Heart left ventricle (tissue), 16 donors: ENCODE measurements around the gene GLO1. TPM values are rescaled to one million over a fixed set of nuclear protein-coding genes. Genes with fewer than 3 reads are reported as not detected.

ENCODE experiments used
- ATAC-seq, 4 donors: fragments of 200-7000 bp; cut with Tn5 transposase; one replicate each; pipeline ENCODE4 v1.9.1; 2020 to 2022; ENCODE audit warnings: moderate library complexity in 4 of 4, mild to moderate bottlenecking in 3 of 4, moderate number of reproducible peaks in 1 of 4
- DNase-seq, 5 donors: peaks; one replicate each; pipeline ENCODE4 v3.0.0-alpha.2; 2020
- H3K27ac ChIP-seq, 12 donors: fragments of 200-600 bp; sonication (generic) in 4 of 12; one replicate each; pipeline versions ENCODE4 v1.5.0 to v1.8.0; 2016 to 2022; ENCODE audit warnings: mild to moderate bottlenecking in 2 of 12
- H3K27me3 ChIP-seq, 9 donors: fragments of 200-600 bp; sonication (generic) in 2 of 9; one replicate each; pipeline versions ENCODE4 v1.5.1 to v1.8.0; 2016 to 2022; ENCODE audit warnings: mild to moderate bottlenecking in 3 of 9
- H3K36me3 ChIP-seq, 9 donors: fragments of 200-600 bp; sonication (generic) in 2 of 9; one replicate each; pipeline versions ENCODE4 v1.5.0 to v1.8.0; 2018 to 2022; ENCODE audit warnings: mild to moderate bottlenecking in 2 of 9
- H3K4me1 ChIP-seq, 12 donors: fragments of 200-600 bp; sonication (generic) in 4 of 12; one replicate each; pipeline versions ENCODE4 v1.5.0 to v1.8.0; 2016 to 2022; ENCODE audit warnings: mild to moderate bottlenecking in 3 of 12
- H3K4me3 ChIP-seq, 12 donors: fragments of 200-600 bp; sonication (generic) in 4 of 12; one replicate each; pipeline versions ENCODE4 v1.5.0 to v1.8.0; 2017 to 2022; ENCODE audit warnings: mild to moderate bottlenecking in 9 of 12, moderate library complexity in 4 of 12
- H3K9me3 ChIP-seq, 12 donors: fragments of 200-600 bp; sonication (generic) in 4 of 12; one replicate each; pipeline versions ENCODE4 v1.5.0 to v1.8.0; 2016 to 2022; ENCODE audit warnings: mild to moderate bottlenecking in 1 of 12
- CTCF ChIP-seq, 12 donors: fragments of 200-600 bp; sonication (generic) in 4 of 12; IDR thresholded peaks; one replicate each; pipeline versions ENCODE4 v1.5.0 to v1.8.0; 2018 to 2022; ENCODE audit warnings: antibody characterized with exemption in 12 of 12, mild to moderate bottlenecking in 5 of 12
- POLR2A ChIP-seq, 2 donors: fragments of 450-650 bp; IDR thresholded peaks; one replicate each; pipeline ENCODE4 v1.6.1; 2017; ENCODE audit warnings: antibody characterized with exemption in 2 of 2, mild to moderate bottlenecking in 2 of 2, moderate library complexity in 2 of 2
- WGBS, 4 donors: extraction: QIAGEN DNeasy Blood & Tissue Kit in 2 of 4; methylation state at CpG; one replicate each; pipeline versions ENCODE4 v1.1.5 to v1.1.7; 2013 to 2018; 5-methylcytosine and 5-hydroxymethylcytosine counted together
- intact Hi-C, 10 donors: fragments of 100-400 bp; cut with DNase I; formaldehyde crosslinking; loops; one replicate each; pipeline versions ENCODE4 v1.11.1 to v1.14.2; 2022
- polyA plus RNA-seq, 2 donors: library from polyadenylated mRNA; stranded (reverse); fragments of 200-250 nt; gene quantifications; one replicate each; pipeline ENCODE4 v1.2.3, GENCODE V29; 2013
- total RNA-seq, 9 donors: library from RNA; depleted of rRNA in 2 of 9; stranded (reverse); fragments of >200 nt in 2 of 9; fragmentation: NEBNext Ultra II Directional in 3 of 9; extraction: Animal tissue kit (Norgen Biotek cat#: 25700) in 3 of 9; gene quantifications; one replicate each; pipeline versions ENCODE4 v1.1.0 to v1.2.4, GENCODE V29; 2016 to 2023
- donor health status: ischemic (EF 13 %, LVEDD 7.1; RV severe dilation, severe dysfunction).
- donor health status: healthy with polysubstance abuse.
- donor health status: DM: no; HTN: yes; CAD: no.
- donor health status: DM: no; HTN: no; CAD: no.
- donor health status: ischemic (EF 25% LVEDD 6.9; RV normal size, moderate dysfunction).
- donor health status: ischemic (EF 25% LVEDD 5.7; RV mildly dilated, moderate dysfunction).
- donor health status: healthy.
- donor health status: DM: yes; HTN: yes; CAD: no.
- donor health status: ischemic (EF 35%, LVEDD 5.7; RV mildly dilated, moderate dysfunction).
- donor health status: nonischemic (EF 11% LVEDD 7.7; RV severe dilation, severe dysfunction).
- donor health status: DM: yes; HTN: yes; CAD: no.
- donor health status: PGD.
- donor health status: ischemic (EF 29% LVEDD 5.4; RV normal size, mild dysfunction).
- donor health status: nonischemic (EF 23%, LVEDD 6.1; RV moderate dilation, normal function).

Gene GLO1
- total and polyA plus RNA-seq, 11 donors = 73.6 to 123 (median 86.4) TPM

GRCh38 chr6:38716825-38717224, 13.9 kb upstream of the GLO1 start:
- TF ChIP-seq CTCF (IDR thresholded peaks at IDR 0.05) = no peak
- intact Hi-C loops = no loop called here
- peaks cover 0 to 9% (median 5%) of the 10 kb centered on the region in 12 donors for H3K4me1 ChIP-seq
- no peaks in the 10 kb centered on the region for H3K36me3 ChIP-seq
- no peak overlapping the region for H3K27ac ChIP-seq
- H3K9me3 ChIP-seq = peaks cover 0 to 5% (median 0%) of the 10 kb centered on the region in 12 donors
- H3K27me3 ChIP-seq = peaks cover 3 to 68% (median 16%) of the 10 kb centered on the region in 9 donors
- ATAC-seq (no peak), DNase-seq (no peak)
- H3K4me3 ChIP-seq = no peak overlapping the region
- WGBS, 4 donors = 94 to 98% (median 96%) methylated on average over 2 of the region's 2 CpGs

DNA sequence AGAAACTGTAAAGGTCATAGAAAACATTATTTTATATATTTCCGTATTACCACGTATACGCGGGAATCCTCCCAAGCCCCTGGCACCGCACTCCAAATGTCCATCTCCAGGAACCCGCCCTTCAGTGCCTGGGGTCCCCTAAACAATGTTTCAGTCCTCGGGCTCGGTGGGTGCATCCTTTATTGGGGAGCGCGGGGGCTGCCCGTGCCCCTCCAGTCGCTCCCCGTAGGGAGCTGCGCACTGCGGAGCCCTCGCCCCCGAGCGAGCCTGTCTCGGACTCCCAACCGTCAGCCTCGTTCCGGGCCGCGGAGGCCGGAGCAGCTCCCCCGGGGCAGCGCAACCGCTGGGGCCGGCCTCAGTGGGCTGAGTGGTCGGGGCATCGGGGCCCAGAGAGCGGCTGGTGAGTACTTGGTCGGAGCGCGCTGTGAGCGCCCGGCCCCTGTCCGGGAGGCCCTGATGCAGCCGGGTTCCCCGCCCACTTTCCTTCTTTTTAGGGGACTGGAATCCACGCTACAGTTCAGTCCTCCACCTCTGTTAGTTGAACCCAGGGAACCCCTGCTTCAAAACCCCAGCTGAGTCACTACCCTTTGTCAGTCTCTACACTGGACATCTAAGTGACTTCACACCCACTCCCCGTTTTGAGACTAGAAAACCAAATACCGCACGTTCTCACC, 12.2 kb upstream of the GLO1 start, which contains the start of gene DNAH8:
Gene DNAH8, plus strand, starts transcription at position 296 of the 674 bp plus-strand sequence. CDS start 7,499 bp downstream, outside the sequence.
- peaks cover 0 to 1% (median 0%) of the 10 kb centered on the region in 12 donors for H3K9me3 ChIP-seq
- WGBS, 4 donors = 4 to 8% (median 5%) methylated on average over 34 to 44 of the region's 44 CpGs
- H3K36me3 ChIP-seq = no peaks in the 10 kb centered on the region
- ATAC-seq = peak in 2 of 4 donors; percentile 14 to 44
- peaks cover 3 to 64% (median 16%) of the 10 kb centered on the region in 9 donors for H3K27me3 ChIP-seq
- intact Hi-C loops = no loop called here
- peak within 1 kb of the TSS in 11 of 12 donors; percentile 16 to 53 (median 37) for H3K4me3 ChIP-seq
- peaks cover 0 to 9% (median 5%) of the 10 kb centered on the region in 12 donors for H3K4me1 ChIP-seq
- no peak within 1 kb of the TSS for H3K27ac ChIP-seq
- peak in 1 of 5 donors; percentile 23 for DNase-seq
- TF ChIP-seq CTCF (IDR thresholded peaks at IDR 0.05) (no peak), POLR2A (IDR thresholded peaks at IDR 0.05) (no peak)

- ATAC-seq = no peak
- Histone ChIP-seq H3K4me3 (peak overlapping the region in 10 of 12 donors; percentile 16 to 53 (median 36)), H3K27me3 (peaks cover 3 to 58% (median 16%) of the 10 kb centered on the region in 9 donors), H3K4me1 (peaks cover 0 to 9% (median 5%) of the 10 kb centered on the region in 12 donors), H3K36me3 (no peaks in the 10 kb centered on the region), H3K27ac (no peak overlapping the region), H3K9me3 (no peaks in the 10 kb centered on the region)
- TF ChIP-seq CTCF (IDR thresholded peaks at IDR 0.05) = no peak
- TF ChIP-seq POLR2A (IDR thresholded peaks at IDR 0.05) = no peak
- no peak for DNase-seq
- 37 to 53% (median 39%) methylated on average over 4 of the region's 4 CpGs for WGBS, 4 donors
- intact Hi-C loops = no loop called here
Observed at GRCh38 chr6:38714239-38715015, 11.5 kb upstream of the GLO1 start.

DNA sequence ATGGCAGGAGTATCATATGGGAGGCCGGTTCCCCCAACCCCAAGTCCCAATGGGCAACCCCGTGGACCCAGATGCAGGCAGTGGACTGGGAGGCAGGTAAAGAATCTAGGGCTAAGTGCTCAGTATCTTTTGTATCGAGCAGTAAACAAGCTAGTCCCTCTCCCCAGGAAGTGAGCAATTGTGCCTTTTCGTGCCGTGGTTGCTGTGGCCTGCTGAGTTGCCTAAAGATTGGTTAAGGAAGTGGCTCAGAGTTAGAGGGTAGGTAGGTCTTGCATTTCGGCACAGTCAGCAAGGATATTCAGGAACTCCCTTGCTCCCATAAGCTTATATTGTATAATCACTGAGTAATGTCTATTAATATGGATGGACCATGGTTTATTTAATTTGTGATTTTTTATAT, 10.9 kb upstream of the GLO1 start:
- intact Hi-C loops = no loop called here
- TF ChIP-seq POLR2A (IDR thresholded peaks at IDR 0.05) = no peak
- no peak for TF ChIP-seq CTCF (IDR thresholded peaks at IDR 0.05)
- Histone ChIP-seq H3K36me3 (no peaks in the 10 kb centered on the region), H3K27me3 (peaks cover 3 to 52% (median 16%) of the 10 kb centered on the region in 9 donors), H3K27ac (no peak overlapping the region), H3K9me3 (no peaks in the 10 kb centered on the region), H3K4me3 (no peak overlapping the region), H3K4me1 (peaks cover 0 to 9% (median 5%) of the 10 kb centered on the region in 12 donors)
- ATAC-seq = no peak
- DNase-seq = no peak
- WGBS, 4 donors = 61 to 65% (median 62%) methylated on average over 6 of the region's 6 CpGs
